ENCODE data around the gene ZGRF1. TPM values are rescaled to one million over a fixed set of nuclear protein-coding genes. Genes with fewer than 3 reads are reported as not detected.

Gene ZGRF1
- total and polyA plus RNA-seq, 10 of the 15 experiments (the other 5 are each of a cell fraction or from before 2014, with no cell fraction given) = 8.5 to 32.1 (median 20.1) TPM

- TF ChIP-seq ZBTB11 (CRISPR knock-in tag; IDR thresholded peaks at IDR 0.05) (no peak), SMC3 (IDR thresholded peaks at IDR 0.05; ENCODE audit: borderline replicate concordance, low read length) (no peak), ZNF274 (IDR thresholded peaks at IDR 0.05; ENCODE audit: insufficient read depth, insufficient read length) (no peak), CBX3 (IDR thresholded peaks at IDR 0.05; ENCODE audit: borderline replicate concordance, low read depth) (no peak), LARP7 (IDR thresholded peaks at IDR 0.05) (no peak), MAX (IDR thresholded peaks at IDR 0.05; ENCODE audit: low read depth, low read length) (no peak), NFIC (IDR thresholded peaks at IDR 0.05; ENCODE audit: low read depth, low read length) (no peak), PKNOX1 (IDR thresholded peaks at IDR 0.05) (no peak)
- TF ChIP-seq, protein P1, sequence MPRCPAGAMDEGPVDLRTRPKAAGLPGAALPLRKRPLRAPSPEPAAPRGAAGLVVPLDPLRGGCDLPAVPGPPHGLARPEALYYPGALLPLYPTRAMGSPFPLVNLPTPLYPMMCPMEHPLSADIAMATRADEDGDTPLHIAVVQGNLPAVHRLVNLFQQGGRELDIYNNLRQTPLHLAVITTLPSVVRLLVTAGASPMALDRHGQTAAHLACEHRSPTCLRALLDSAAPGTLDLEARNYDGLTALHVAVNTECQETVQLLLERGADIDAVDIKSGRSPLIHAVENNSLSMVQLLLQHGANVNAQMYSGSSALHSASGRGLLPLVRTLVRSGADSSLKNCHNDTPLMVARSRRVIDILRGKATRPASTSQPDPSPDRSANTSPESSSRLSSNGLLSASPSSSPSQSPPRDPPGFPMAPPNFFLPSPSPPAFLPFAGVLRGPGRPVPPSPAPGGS (IDR thresholded peaks at IDR 0.05; ENCODE audit: borderline replicate concordance, insufficient read depth, low read depth, low read length, poor library complexity, severe bottlenecking) = no peak
Measured at GRCh38 chr4:112559053-112559452, 77.7 kb downstream of the ZGRF1 start (continued).

Data from GM12878 (cell line).